ENCODE results near the gene ATP11C. TPM values are rescaled to one million over a fixed set of nuclear protein-coding genes. Genes with fewer than 3 reads are reported as not detected.

Gene ATP11C
- total and polyA plus RNA-seq, 2 of the 4 experiments (the other 2 are of a cell fraction) = 19.3 to 40.0 TPM

DNA sequence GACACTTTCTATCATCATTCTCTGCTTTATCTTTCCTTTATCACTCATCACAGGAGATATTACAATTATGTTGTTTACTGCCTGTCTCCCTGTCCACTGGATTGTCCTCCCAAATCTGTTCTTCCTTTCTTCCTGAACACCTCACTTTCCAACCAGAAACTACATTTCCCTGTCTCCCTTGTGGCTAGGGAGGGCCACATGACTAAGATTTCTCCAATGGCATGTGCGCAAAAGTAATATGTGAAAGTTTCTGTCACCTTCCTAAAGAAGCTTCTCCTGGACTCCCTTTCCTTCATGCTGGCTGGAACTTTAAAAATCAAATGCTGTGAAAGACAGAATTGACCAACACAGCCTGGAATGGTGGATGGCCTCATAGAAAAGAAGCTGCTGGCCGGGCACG, 25.8 kb downstream of the ATP11C start:
- no TSS peak for BruUV-seq (replicated peaks)
- H2AK9ac ChIP-seq (replicated peaks; ENCODE audit: low read depth, low read length, poor library complexity) = no peak overlapping the region
- intact Hi-C loops (cut with micrococcal nuclease) (no loop called here), in situ Hi-C loops (cut with MboI; ENCODE audit: low sequenced_read_pairs) (no loop called here), dilution Hi-C loops (cut with HindIII; ENCODE audit: low sequenced_read_pairs, unreplicated experiment) (no loop called here)
- no peak overlapping the region for H4K8ac ChIP-seq (ENCODE audit: low read depth in 2 of 2, low read length in 2 of 2)
- no peak overlapping the region for H2BK20ac ChIP-seq (ENCODE audit: low read depth, low read length)
- ChIA-PET POLR2A (ENCODE audit: unreplicated experiment) (no interaction called here), CTCF (no interaction called here)
- no peaks in the 10 kb centered on the region for H3K27me3 ChIP-seq (ENCODE audit: control insufficient read depth, insufficient read depth, low read length)
- no peak overlapping the region for H2BK15ac ChIP-seq (ENCODE audit: low read depth, low read length)
- H2AFZ ChIP-seq (replicated peaks; ENCODE audit: low read length, poor library complexity) = no peak overlapping the region
- H3K27ac ChIP-seq (ENCODE audit: insufficient read depth, low read length) = no peak overlapping the region
- H4K20me1 ChIP-seq (ENCODE audit: insufficient read depth, low read length) = peaks cover 5% of the 10 kb centered on the region
- WGBS, 2 experiments (ENCODE audit: extremely low coverage in 2 of 2, insufficient read length in 1 of 2) = no CpG with 5 or more reads among the region's 3 CpGs
- H3K56ac ChIP-seq (ENCODE audit: extremely low read depth, insufficient read depth, low read length) = no peak overlapping the region
- no peak overlapping the region for H3K4me2 ChIP-seq (ENCODE audit: low read depth, low read length)
- no peaks in the 10 kb centered on the region for H3K9me1 ChIP-seq (ENCODE audit: insufficient read depth, low read length)
- no peak for DNase-seq
- H3K9me3 ChIP-seq (ENCODE audit: control insufficient read depth, insufficient read depth, low read length) = no peaks in the 10 kb centered on the region
- H3K18ac ChIP-seq (ENCODE audit: low read depth, low read length) = no peak overlapping the region
- H4K91ac ChIP-seq (ENCODE audit: insufficient read depth, low read depth, low read length) = no peak overlapping the region
- no peak overlapping the region for H2BK5ac ChIP-seq (ENCODE audit: low read depth, low read length, poor library complexity, severe bottlenecking)
- peaks cover 6 to 21% of the 10 kb centered on the region in 2 experiments for H3K79me1 ChIP-seq (ENCODE audit: low read depth in 1 of 2, low read length in 2 of 2)
- H3K23ac ChIP-seq (ENCODE audit: low read depth, low read length) = no peak overlapping the region
- no peak for ATAC-seq (ENCODE audit: low read depth)
- H2BK120ac ChIP-seq (ENCODE audit: low read depth, low read length) = no peak overlapping the region
- no peak for TF ChIP-seq CTCF (conservative IDR thresholded peaks at IDR 0.05; ENCODE audit: low read depth, low read length)
- no peak overlapping the region for H2AK5ac ChIP-seq (ENCODE audit: low read depth, low read length)
- H3K14ac ChIP-seq (replicated peaks; ENCODE audit: low read depth, low read length) = no peak overlapping the region
- H3K9ac ChIP-seq (ENCODE audit: low read depth, low read length) = no peak overlapping the region
- H3K4ac ChIP-seq (ENCODE audit: low read depth, low read length) = no peak overlapping the region
- H3K4me3 ChIP-seq (ENCODE audit: insufficient read depth, low read depth, low read length) = no peak overlapping the region
- H3K4me1 ChIP-seq (ENCODE audit: control insufficient read depth, insufficient read depth, low read length) = no peaks in the 10 kb centered on the region
- H3K36me3 ChIP-seq (ENCODE audit: control insufficient read depth, insufficient read depth, low read length) = no peaks in the 10 kb centered on the region
- no peak overlapping the region for H4K5ac ChIP-seq (ENCODE audit: low read depth, low read length)
